Panc1 (cell line): ENCODE results near the gene MYO18B.

ENCODE experiments used
- POLR2AphosphoS5 ChIP-seq: IDR thresholded peaks from 2 replicates; pipeline ENCODE4 v1.6.1; 2012; ENCODE audit warnings: mild to moderate bottlenecking, low read depth, low read length, moderate library complexity
- TF ChIP-seq, protein P1 (sequence below): fragments of 450-650 bp; IDR thresholded peaks from 2 replicates; pipeline ENCODE4 v1.5.1; 2017; ENCODE audit warnings: mild to moderate bottlenecking
- TF ChIP-seq, protein P2 (sequence below), 2 experiments: IDR thresholded peaks; 2 replicates each; pipeline ENCODE4 v1.6.1; 2011 to 2012; ENCODE audit warnings: low read depth in 2 of 2, control low read depth in 1 of 2, low read length in 1 of 2, mild to moderate bottlenecking in 1 of 2, moderate library complexity in 1 of 2; ENCODE audit not compliant: insufficient read depth in 1 of 2

DNA sequence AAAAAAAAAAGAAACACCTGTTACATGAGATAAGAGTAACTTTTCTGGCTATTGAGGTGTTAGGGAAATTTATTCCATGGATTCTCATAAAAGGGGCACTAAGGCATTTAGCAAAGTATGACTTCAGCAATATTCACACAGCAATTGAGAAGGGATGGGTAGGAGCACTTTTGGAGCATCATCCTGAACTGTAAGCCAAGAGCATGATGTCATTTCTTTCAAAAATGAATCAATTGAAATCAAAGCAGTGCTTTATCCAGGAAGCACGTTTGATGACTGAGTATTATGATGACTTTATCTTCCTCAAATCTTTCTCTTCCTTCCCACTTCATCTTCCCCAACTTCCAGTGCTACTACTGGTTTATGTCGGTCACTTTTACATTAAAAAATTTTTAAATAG, 140.4 kb downstream of the MYO18B start:
- TF ChIP-seq, protein P1, sequence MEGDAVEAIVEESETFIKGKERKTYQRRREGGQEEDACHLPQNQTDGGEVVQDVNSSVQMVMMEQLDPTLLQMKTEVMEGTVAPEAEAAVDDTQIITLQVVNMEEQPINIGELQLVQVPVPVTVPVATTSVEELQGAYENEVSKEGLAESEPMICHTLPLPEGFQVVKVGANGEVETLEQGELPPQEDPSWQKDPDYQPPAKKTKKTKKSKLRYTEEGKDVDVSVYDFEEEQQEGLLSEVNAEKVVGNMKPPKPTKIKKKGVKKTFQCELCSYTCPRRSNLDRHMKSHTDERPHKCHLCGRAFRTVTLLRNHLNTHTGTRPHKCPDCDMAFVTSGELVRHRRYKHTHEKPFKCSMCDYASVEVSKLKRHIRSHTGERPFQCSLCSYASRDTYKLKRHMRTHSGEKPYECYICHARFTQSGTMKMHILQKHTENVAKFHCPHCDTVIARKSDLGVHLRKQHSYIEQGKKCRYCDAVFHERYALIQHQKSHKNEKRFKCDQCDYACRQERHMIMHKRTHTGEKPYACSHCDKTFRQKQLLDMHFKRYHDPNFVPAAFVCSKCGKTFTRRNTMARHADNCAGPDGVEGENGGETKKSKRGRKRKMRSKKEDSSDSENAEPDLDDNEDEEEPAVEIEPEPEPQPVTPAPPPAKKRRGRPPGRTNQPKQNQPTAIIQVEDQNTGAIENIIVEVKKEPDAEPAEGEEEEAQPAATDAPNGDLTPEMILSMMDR, result no peak
- no peak for TF ChIP-seq POLR2AphosphoS5
- TF ChIP-seq, protein P2, sequence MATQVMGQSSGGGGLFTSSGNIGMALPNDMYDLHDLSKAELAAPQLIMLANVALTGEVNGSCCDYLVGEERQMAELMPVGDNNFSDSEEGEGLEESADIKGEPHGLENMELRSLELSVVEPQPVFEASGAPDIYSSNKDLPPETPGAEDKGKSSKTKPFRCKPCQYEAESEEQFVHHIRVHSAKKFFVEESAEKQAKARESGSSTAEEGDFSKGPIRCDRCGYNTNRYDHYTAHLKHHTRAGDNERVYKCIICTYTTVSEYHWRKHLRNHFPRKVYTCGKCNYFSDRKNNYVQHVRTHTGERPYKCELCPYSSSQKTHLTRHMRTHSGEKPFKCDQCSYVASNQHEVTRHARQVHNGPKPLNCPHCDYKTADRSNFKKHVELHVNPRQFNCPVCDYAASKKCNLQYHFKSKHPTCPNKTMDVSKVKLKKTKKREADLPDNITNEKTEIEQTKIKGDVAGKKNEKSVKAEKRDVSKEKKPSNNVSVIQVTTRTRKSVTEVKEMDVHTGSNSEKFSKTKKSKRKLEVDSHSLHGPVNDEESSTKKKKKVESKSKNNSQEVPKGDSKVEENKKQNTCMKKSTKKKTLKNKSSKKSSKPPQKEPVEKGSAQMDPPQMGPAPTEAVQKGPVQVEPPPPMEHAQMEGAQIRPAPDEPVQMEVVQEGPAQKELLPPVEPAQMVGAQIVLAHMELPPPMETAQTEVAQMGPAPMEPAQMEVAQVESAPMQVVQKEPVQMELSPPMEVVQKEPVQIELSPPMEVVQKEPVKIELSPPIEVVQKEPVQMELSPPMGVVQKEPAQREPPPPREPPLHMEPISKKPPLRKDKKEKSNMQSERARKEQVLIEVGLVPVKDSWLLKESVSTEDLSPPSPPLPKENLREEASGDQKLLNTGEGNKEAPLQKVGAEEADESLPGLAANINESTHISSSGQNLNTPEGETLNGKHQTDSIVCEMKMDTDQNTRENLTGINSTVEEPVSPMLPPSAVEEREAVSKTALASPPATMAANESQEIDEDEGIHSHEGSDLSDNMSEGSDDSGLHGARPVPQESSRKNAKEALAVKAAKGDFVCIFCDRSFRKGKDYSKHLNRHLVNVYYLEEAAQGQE (IDR thresholded peaks at IDR 0.05; ENCODE audit: insufficient read depth in 1 of 2, low read depth in 2 of 2, low read length in 1 of 2), result no peak
